Upper lobe of right lung (tissue), 1 donor: ENCODE data around the gene ANKFY1. TPM values are rescaled to one million over a fixed set of nuclear protein-coding genes. Genes with fewer than 3 reads are reported as not detected.

Experiments
- ATAC-seq: fragments of 200-7000 bp; cut with Tn5 transposase; one replicate; pipeline ENCODE4 v1.9.1; 2020; ENCODE audit warnings: mild to moderate bottlenecking, moderate library complexity
- DNase-seq: peaks from one replicate; pipeline ENCODE4 v3.0.0-alpha.2; 2020
- H3K27ac ChIP-seq: fragments of 200-600 bp; one replicate; pipeline ENCODE4 v1.8.0; 2022
- H3K27me3 ChIP-seq: fragments of 200-600 bp; one replicate; pipeline ENCODE4 v1.8.0; 2022; ENCODE audit warnings: mild to moderate bottlenecking
- H3K36me3 ChIP-seq: fragments of 200-600 bp; one replicate; pipeline ENCODE4 v1.8.0; 2022
- H3K4me1 ChIP-seq: fragments of 200-600 bp; one replicate; pipeline ENCODE4 v1.8.0; 2022
- H3K4me3 ChIP-seq: fragments of 200-600 bp; one replicate; pipeline ENCODE4 v1.8.0; 2022; ENCODE audit warnings: mild to moderate bottlenecking
- H3K9me3 ChIP-seq: fragments of 200-600 bp; one replicate; pipeline ENCODE4 v1.8.0; 2022
- intact Hi-C: fragments of 100-400 bp; cut with DNase I; formaldehyde crosslinking; loops from one replicate; pipeline ENCODE4 v1.11.0; 2022
- total RNA-seq: library from RNA; stranded (reverse); fragmentation: NEBNext Ultra II Directional; extraction: Animal tissue kit (Norgen Biotek cat#: 25700); gene quantifications from one replicate; pipeline ENCODE4 v1.2.1, GENCODE V29; 2021
- TF ChIP-seq, protein P1 (sequence below): fragments of 200-600 bp; IDR thresholded peaks from one replicate; pipeline ENCODE4 v1.8.0; 2022; ENCODE audit warnings: antibody characterized with exemption
- donor health status: DM: no; HTN: yes; CAD: no; lungs with severe emphysema.

ANKFY1 gene
- total RNA-seq, 1 donor from 2014 or later, result 64.8 TPM

DNA sequence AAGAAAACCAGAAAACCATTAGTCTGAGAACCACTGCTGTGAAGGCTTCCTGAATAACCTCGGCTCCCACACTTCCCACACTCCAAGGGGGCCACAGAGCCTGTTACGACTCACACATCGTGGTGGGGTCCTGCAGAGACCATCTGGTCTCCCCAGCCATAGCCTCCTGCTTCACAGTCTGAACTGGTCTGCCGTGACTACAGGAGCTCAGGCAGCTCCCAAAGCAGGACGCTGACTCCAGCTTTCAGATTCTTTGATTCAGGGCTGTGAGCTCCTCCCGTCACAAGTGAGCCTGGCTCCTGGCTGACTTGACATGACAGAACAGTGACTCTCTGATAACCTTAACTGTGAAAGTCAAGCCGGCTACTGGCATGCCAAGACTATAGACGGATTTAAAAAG, 83.0 kb downstream of the ANKFY1 start:
- Histone ChIP-seq H3K36me3 (peaks cover 95% of the 10 kb centered on the region), H3K9me3 (no peaks in the 10 kb centered on the region), H3K4me1 (no peaks in the 10 kb centered on the region), H3K27me3 (no peaks in the 10 kb centered on the region), H3K4me3 (no peak overlapping the region), H3K27ac (no peak overlapping the region)
- intact Hi-C loops, result no loop called here
- DNase-seq (peak; percentile 25), ATAC-seq (no peak)
- TF ChIP-seq, protein P1, sequence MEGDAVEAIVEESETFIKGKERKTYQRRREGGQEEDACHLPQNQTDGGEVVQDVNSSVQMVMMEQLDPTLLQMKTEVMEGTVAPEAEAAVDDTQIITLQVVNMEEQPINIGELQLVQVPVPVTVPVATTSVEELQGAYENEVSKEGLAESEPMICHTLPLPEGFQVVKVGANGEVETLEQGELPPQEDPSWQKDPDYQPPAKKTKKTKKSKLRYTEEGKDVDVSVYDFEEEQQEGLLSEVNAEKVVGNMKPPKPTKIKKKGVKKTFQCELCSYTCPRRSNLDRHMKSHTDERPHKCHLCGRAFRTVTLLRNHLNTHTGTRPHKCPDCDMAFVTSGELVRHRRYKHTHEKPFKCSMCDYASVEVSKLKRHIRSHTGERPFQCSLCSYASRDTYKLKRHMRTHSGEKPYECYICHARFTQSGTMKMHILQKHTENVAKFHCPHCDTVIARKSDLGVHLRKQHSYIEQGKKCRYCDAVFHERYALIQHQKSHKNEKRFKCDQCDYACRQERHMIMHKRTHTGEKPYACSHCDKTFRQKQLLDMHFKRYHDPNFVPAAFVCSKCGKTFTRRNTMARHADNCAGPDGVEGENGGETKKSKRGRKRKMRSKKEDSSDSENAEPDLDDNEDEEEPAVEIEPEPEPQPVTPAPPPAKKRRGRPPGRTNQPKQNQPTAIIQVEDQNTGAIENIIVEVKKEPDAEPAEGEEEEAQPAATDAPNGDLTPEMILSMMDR, result no peak

DNA sequence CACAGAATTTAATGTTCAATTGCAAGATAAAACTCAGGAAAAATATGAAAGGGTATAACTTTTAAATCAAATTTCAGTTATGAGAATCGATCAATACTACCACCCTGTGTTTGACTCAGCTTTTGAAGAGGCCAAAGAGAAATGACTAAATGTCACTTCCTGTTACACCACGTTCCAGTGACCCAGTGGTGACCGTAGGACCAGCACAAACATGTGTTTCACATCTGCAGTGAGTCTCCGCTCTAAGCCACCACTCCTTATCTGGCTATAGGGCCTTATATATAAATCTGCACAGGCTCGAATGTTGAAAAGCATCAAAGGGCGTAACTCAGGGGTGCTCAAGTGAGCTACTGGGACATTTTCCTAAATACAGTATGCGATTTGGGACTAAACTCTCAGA, 84.7 kb downstream of the ANKFY1 start:
- Histone ChIP-seq H3K4me3 (no peak overlapping the region), H3K9me3 (no peaks in the 10 kb centered on the region), H3K36me3 (peaks cover 98% of the 10 kb centered on the region), H3K27ac (no peak overlapping the region), H3K4me1 (no peaks in the 10 kb centered on the region), H3K27me3 (no peaks in the 10 kb centered on the region)
- no peak for DNase-seq
- intact Hi-C loops, result no loop called here
- TF ChIP-seq, protein P1, result no peak
- no peak for ATAC-seq

DNA sequence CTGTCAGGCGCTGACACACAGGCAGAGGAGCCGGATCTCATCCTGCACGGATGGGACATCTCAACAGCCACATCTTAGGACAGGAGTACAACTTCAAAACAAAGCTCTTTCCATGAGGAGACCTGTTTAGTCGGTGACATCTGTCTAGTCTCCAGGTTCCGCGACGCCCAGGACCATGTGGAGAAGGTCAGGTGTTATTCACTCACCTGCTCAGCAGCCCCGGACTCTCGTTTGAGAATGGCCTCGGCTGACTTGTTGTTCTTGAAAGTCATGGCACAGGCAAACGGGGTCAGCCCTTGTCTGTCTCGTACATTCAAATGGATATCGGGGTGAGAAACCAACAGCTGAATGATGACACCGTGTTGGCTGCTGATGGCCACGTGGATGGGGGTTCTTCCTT, 85.1 kb downstream of the ANKFY1 start:
- peaks cover 98% of the 10 kb centered on the region for H3K36me3 ChIP-seq
- no peak for ATAC-seq
- H3K27ac ChIP-seq, result no peak overlapping the region
- TF ChIP-seq, protein P1, result no peak
- intact Hi-C loops, result no loop called here
- no peak overlapping the region for H3K4me3 ChIP-seq
- H3K4me1 ChIP-seq, result no peaks in the 10 kb centered on the region
- H3K9me3 ChIP-seq, result no peaks in the 10 kb centered on the region
- peak; percentile 53 for DNase-seq
- H3K27me3 ChIP-seq, result no peaks in the 10 kb centered on the region

DNA sequence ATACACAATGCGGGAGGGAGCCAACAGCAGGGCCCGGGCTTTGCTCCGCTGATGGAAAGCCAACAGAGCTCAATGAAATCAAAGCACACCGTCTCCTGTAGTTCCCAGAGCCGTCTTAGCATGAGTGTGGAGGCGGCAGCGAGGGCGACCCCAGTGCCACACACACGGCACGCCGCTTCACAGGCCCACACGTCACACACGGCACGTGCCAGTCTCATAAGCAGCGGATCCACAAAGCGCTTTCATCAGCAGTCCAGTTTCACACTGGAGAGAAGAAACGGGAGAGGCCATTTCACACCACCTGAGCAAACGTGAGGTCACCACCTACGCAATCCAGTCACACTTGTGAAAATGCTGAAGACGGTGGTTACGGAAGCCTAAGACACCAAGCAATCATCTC, 86.0 kb downstream of the ANKFY1 start:
- DNase-seq, result no peak

DNA sequence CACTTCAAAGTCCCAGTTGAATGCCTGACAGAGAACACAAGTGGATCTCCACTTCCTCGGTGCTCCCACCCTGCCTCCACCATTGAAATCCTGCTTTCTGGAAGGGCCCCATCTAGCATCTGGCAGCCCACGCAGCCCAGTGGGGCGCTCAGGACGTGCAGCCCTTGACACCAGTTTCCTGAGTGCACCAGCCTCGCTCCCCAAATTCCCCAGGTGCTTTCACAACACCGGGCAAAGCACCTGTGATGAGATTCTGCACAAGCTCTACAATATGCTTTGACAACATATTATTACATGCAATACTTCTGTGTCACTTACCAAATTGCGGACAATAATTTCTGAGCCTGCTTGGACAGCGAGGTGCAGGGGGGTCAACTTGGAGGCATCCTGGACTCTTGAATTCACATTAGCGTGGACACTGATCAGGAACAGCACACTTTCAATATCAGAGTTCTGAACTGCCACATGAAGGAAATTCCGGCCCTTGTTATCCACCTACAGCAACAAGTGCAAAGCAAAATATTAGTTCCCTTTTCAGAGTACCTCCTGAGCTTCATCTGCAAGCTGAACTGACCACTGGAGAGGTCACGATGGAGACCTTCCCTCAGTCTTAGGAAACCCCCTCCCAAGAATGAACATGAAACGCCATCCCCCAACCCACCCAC, 86.8 kb downstream of the ANKFY1 start:
- intact Hi-C loops, result no loop called here
- no peak overlapping the region for H3K27ac ChIP-seq
- H3K36me3 ChIP-seq, result peaks cover 99% of the 10 kb centered on the region
- TF ChIP-seq, protein P1, result no peak
- DNase-seq (no peak), ATAC-seq (no peak)
- H3K4me1 ChIP-seq, result no peaks in the 10 kb centered on the region
- H3K9me3 ChIP-seq, result no peaks in the 10 kb centered on the region
- no peak overlapping the region for H3K4me3 ChIP-seq
- H3K27me3 ChIP-seq, result no peaks in the 10 kb centered on the region

More for the DNA sequence above, 86.0 kb downstream of the ANKFY1 start:
- Histone ChIP-seq H3K4me1 (no peaks in the 10 kb centered on the region), H3K27me3 (no peaks in the 10 kb centered on the region), H3K36me3 (peaks cover 98% of the 10 kb centered on the region), H3K9me3 (no peaks in the 10 kb centered on the region), H3K4me3 (no peak overlapping the region), H3K27ac (no peak overlapping the region)
- TF ChIP-seq, protein P1, result no peak
- intact Hi-C loops, result no loop called here
- ATAC-seq, result no peak
